ENCODE data around the gene LAMA5.

- TF ChIP-seq POLR2A (IDR thresholded peaks at IDR 0.05), result no peak
- no peak for TF ChIP-seq CTCF (IDR thresholded peaks at IDR 0.05)
Measured at GRCh38 chr20:62327726-62328495, 39.2 kb downstream of the LAMA5 start.

Measured in vagina (tissue), 2 donors.